Stimulated activated CD4-positive, alpha-beta T cell treated with anti-CD3 and anti-CD28 coated beads, TNF-alpha, amount 100 ng/mL, for 4 hours (primary cell): ENCODE data around the gene C9orf152.
"Not testable (repeated sequence)": the region's sequence is repeated elsewhere in the genome, so short reads cannot be mapped to it uniquely, and the experiment has no call there.

Experiments used
- DNase-seq, 3 experiments: peaks; one replicate each; pipeline ENCODE4 v3.0.0-alpha.2; 2020; ENCODE audit warnings: low read depth in 3 of 3

The C9orf152 gene

GRCh38 chr9:110214586-110215355 is 6.8 kb upstream of the C9orf152 start:
- no peak for DNase-seq

- DNase-seq = no peak
These were observed 6.1 kb upstream of the C9orf152 start for GRCh38 chr9:110214090-110214489.

GRCh38 chr9:110213413-110214044 is 5.6 kb upstream of the C9orf152 start:
- DNase-seq = no peak

- no peak for DNase-seq
These were observed 803 bp downstream of the C9orf152 start for GRCh38 chr9:110207071-110207641.

GRCh38 chr9:110206389-110206788 is 1.6 kb downstream of the C9orf152 start:
- no peak for DNase-seq

- DNase-seq = not testable (repeated sequence)
These were observed 2.3 kb downstream of the C9orf152 start for GRCh38 chr9:110205612-110206011.

GRCh38 chr9:110202232-110202631 is 5.7 kb downstream of the C9orf152 start:
- DNase-seq = no peak

- DNase-seq = no peak
These were observed 8.3 kb downstream of the C9orf152 start for GRCh38 chr9:110199643-110200042.

- DNase-seq = no peak
These were observed 9.6 kb downstream of the C9orf152 start for GRCh38 chr9:110198357-110198756.

GRCh38 chr9:110197330-110198187 is 10.4 kb downstream of the C9orf152 start:
- no peak for DNase-seq

GRCh38 chr9:110196084-110196499 is 11.9 kb downstream of the C9orf152 start:
- not testable (repeated sequence) for DNase-seq

- DNase-seq = no peak
These were observed 15.3 kb downstream of the C9orf152 start for GRCh38 chr9:110192531-110193261.

- no peak for DNase-seq
These were observed 16.3 kb downstream of the C9orf152 start for GRCh38 chr9:110191615-110192014.

GRCh38 chr9:110189559-110190320 is 18.2 kb downstream of the C9orf152 start:
- DNase-seq = no peak

- DNase-seq = no peak
These were observed 19.0 kb downstream of the C9orf152 start for GRCh38 chr9:110188991-110189390.

GRCh38 chr9:110188101-110188500 is 19.9 kb downstream of the C9orf152 start:
- no peak for DNase-seq

- DNase-seq = no peak
These were observed 20.8 kb downstream of the C9orf152 start for GRCh38 chr9:110187126-110187525.

- no peak for DNase-seq
These were observed 21.7 kb downstream of the C9orf152 start for GRCh38 chr9:110186254-110186653.

- DNase-seq = no peak
These were observed 22.2 kb downstream of the C9orf152 start for GRCh38 chr9:110185806-110186205.
